ENCODE measurements around the gene BTBD18.

DNA sequence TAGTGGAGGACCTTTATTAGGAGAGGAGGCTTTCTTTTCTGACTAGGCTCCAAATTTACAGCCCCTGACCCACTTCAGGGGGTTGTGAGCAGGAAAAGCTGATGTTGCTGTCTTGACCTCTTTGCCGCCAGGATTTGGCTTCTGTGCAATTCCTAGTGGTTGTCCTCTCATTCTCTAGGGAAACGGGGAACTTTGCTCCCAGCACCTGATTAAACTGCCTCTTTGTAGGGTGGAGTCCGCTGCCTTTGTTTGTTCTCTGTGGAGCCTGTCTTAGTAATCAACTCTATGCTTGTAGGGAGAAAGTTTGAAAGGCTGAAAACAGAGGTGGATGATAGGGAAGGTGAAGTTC lies 26.3 kb upstream of the BTBD18 start:
- no peak for TF ChIP-seq POLR2A (IDR thresholded peaks at IDR 0.05)
- TF ChIP-seq POLR2AphosphoS5 (IDR thresholded peaks at IDR 0.05), result no peak
- TF ChIP-seq, protein P1, sequence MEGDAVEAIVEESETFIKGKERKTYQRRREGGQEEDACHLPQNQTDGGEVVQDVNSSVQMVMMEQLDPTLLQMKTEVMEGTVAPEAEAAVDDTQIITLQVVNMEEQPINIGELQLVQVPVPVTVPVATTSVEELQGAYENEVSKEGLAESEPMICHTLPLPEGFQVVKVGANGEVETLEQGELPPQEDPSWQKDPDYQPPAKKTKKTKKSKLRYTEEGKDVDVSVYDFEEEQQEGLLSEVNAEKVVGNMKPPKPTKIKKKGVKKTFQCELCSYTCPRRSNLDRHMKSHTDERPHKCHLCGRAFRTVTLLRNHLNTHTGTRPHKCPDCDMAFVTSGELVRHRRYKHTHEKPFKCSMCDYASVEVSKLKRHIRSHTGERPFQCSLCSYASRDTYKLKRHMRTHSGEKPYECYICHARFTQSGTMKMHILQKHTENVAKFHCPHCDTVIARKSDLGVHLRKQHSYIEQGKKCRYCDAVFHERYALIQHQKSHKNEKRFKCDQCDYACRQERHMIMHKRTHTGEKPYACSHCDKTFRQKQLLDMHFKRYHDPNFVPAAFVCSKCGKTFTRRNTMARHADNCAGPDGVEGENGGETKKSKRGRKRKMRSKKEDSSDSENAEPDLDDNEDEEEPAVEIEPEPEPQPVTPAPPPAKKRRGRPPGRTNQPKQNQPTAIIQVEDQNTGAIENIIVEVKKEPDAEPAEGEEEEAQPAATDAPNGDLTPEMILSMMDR (IDR thresholded peaks at IDR 0.05), result no peak
- no peak for TF ChIP-seq EP300 (IDR thresholded peaks at IDR 0.05)
